HG03139 (cell line): ENCODE data around the gene IFT122.
A peak's percentile ranks its signal among the peaks of the same experiment; 100 is the strongest.
"Not testable (repeated sequence)": the region's sequence is repeated elsewhere in the genome, so short reads cannot be mapped to it uniquely, and the experiment has no call there.

Experiments used
- ATAC-seq: cut with Tn5 transposase; IDR thresholded peaks from one replicate; pipeline ENCODE4 v1.9.1; 2021; ENCODE audit not compliant: unreplicated experiment

The IFT122 gene

GRCh38 chr3:129469026-129469425 is 29.0 kb downstream of the IFT122 start:
- no peak for ATAC-seq

DNA sequence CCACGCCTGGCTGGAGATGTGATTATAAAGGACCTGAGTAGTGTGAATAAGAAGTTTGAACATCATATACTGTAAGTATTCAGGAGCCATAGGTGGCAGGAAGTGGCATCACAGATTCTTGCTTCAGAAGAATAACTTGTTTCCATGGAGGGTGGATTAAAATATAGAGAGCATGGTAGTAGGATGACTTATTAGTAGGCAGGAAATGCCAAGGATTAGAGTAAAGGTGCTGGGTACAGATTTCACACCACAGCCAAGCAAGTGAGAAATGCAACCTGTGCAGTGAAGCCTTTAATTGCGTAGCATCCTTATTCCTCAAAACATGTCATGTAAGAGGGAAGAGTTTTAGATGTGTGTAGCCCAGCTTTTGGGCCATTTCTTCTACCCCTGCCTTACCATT is 30.8 kb downstream of the IFT122 start:
- ATAC-seq: no peak

DNA sequence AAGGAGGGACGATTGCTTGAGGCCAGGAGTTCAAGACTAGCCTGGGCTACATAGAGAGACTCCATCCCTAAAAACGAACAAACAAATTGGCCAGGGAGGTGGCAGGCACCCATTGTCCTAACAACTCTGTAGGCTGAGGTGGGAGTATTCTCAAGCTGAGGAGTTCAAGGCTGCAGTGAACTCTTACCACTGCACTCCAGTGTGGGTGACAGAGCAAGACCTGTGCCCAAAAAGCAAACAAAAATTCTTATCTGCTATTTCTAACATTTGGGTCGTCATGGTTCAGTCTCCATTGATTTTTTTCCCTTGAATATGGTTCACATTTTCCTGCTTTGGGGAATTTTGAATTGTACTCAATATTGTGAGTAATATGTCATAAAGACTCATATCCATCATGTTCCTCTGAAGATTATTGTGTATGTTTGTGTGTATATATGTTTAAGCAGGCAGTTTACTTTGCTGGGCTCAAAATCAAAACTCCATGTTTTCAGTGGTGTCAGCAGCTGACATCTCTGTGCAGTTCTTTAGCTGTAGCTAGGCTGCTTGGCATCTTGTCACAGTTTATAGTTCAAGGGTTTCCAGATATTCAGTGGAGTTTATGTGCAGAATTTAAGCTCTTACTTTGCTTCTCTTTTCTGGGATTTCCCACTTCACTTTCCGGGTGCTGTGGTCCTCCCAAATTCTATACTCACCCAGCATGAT is 33.2 kb downstream of the IFT122 start:
- ATAC-seq: no peak

- no peak for ATAC-seq
Measured at GRCh38 chr3:129473769-129474152, 33.7 kb downstream of the IFT122 start.

GRCh38 chr3:129474984-129475804 is 35.2 kb downstream of the IFT122 start:
- no peak for ATAC-seq

GRCh38 chr3:129475863-129476262 is 35.8 kb downstream of the IFT122 start:
- no peak for ATAC-seq

- ATAC-seq: no peak
Measured at GRCh38 chr3:129476586-129476985, 36.6 kb downstream of the IFT122 start.

GRCh38 chr3:129481225-129481765 is 41.3 kb downstream of the IFT122 start:
- not testable (repeated sequence) for ATAC-seq

DNA sequence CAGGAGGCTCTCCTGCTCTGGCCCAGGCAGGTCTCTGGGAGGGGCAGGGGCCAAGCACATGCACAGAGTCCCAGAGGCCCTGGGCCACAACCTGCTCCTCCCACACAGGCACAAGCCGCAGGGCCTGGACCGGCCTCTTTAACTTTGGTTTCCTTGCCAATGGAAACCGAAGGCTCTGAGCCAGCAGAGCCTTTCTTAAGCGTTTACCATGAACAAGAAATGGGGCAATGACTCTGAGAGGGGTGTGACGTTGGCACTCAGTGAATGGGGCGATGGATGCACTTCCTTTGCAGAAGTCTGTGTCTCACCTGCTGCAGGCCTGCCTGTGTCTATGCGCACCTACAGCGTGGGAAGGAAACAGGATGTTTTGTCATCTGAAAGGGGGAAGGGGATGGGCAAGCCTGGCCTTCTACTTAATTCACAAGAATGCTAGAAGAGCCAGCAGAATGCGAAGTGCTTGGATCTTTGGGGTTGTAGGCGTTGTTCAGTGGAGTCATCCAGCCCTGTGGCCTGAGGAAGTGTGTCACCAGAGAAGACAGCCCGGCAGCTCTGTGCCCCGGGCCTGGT is 41.8 kb downstream of the IFT122 start:
- no peak for ATAC-seq

- ATAC-seq: no peak
Measured at GRCh38 chr3:129482721-129483120, 42.7 kb downstream of the IFT122 start.

GRCh38 chr3:129483870-129484269 is 43.8 kb downstream of the IFT122 start:
- no peak for ATAC-seq

GRCh38 chr3:129485146-129485545 is 45.1 kb downstream of the IFT122 start:
- ATAC-seq: not testable (repeated sequence)

GRCh38 chr3:129485721-129486663 is 46.0 kb downstream of the IFT122 start:
- ATAC-seq: no peak

DNA sequence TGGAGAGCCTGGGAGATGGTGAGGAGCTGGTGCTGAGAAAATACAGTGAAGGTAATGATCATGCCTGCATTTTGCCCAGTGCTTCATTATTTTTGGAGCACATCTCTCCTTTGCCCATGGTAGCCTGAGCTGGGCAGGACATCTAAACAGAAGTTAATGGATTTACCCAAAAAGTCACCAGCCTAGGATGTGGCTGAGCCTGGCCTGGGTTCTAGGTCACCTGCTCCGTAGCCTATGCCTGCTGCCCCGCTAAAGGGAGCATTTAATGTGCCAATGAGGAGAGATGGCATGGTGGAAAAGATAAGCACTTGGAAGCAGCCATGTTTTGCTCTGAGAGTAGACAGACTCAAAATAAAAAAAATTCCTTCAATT is 46.6 kb downstream of the IFT122 start:
- no peak for ATAC-seq

DNA sequence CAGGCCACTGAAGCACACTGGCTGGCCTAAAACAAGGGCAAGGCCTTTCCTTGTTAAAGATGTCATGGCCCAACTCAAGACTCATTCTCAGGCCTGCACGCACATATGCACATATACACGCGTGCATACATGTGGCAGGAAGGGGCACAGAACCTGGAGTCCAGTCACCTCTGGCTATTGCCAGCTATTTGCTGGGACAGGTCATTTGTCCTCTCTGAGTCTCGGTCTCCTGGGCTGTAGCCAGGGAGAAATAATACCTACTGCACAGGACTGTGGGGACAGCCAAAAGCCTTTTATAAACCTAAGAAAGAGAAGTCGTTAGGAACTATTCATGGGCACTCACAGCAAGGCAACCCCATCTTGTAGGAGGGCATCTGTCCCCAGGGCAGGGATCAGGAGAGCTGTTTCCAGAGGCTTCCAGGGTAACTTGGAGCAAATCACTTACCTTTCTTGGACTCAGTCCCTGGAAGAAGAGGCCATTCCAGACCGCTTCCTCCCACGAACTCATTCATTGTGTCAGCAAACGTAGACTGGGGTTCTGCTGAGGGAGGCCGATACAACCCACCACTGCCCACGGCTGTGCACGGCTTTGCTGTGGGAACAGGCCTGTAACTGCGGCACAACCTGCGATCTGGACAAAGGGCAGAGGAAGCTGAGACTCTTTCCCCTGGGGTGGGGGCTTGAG is 47.3 kb downstream of the IFT122 start:
- no peak for ATAC-seq

GRCh38 chr3:129487868-129488335 is 47.9 kb downstream of the IFT122 start:
- not testable (repeated sequence) for ATAC-seq

DNA sequence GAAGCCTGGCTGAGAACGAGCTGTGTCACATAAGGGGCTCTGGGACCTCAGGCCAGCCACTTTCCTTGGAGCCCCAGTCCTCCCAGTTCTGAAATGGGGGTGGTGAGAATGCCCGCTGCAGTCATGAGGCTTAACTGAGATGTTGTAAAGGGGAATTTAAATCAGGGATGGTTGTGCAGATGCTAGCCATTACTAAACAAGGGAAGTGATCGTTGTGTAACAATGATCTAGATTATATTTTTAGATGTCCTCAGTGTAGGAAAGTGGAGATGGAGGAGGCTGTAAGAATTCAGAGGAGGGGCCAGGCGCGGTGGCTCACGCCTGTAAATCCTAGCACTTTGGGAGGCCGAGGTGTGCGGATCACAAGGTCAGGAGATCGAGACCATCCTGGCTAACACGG is 49.2 kb downstream of the IFT122 start:
- not testable (repeated sequence) for ATAC-seq

- peak; percentile 84 for ATAC-seq
Measured at GRCh38 chr3:129490273-129490675, 50.2 kb downstream of the IFT122 start.

DNA sequence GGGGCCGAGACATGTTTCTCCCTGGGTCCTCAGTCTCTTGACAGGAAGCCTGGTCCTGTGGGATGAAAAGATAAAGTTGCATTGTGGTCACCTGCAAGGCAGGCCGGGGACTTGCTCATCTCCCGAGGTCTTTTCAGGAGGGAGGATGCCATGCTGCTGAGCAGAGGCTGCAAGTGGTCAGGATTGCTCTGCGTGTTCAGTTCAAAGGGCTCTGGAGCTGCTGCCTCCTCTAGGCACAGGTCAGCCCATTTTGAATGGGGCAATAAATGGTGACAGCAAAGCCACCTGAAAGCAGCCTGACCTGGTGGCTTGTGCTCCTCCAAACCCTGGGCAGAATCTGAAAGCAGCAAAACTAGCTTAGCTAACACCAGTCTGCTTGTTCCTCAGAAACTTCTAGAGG is 51.1 kb downstream of the IFT122 start:
- not testable (repeated sequence) for ATAC-seq

DNA sequence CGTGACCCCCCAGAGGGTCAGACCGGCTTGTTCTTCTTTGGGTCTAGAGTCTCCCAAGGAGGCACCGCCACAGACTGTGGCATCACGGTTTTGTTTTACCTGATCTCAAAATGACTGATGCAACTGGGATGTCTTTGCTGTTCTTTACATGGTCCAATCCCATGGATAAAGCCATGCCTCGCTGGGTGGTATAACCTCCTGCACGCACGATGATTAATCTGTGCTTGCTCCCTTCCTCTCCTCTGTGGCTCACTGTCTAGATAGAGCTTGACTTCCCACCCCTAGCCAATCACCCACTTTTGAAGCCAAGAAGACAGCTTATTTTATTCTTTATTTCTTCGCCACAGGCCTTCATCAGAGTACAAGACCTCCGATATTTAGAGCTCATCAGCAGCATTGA is 51.8 kb downstream of the IFT122 start:
- no peak for ATAC-seq
